OCI-LY7 (cell line): ENCODE measurements around the gene ZSWIM3. TPM values are rescaled to one million over a fixed set of nuclear protein-coding genes. Genes with fewer than 3 reads are reported as not detected.

Experiments
- BruUV-seq: library from RNA; stranded (reverse); fragments of 400-500 nt; replicated peaks from 2 replicates; lab custom pipeline; 2021; lab: Mats Ljungman, UMichigan
- CTCF ChIA-PET: fragments of 300-600 bp; sonication (Branson Sonifier 250); formaldehyde crosslinking; loops from one replicate; lab custom pipeline; 2022; ENCODE audit warnings: antibody characterized with exemption; ENCODE audit not compliant: unreplicated experiment; lab: Charles Lee
- POLR2A ChIA-PET: fragments of 300-600 bp; sonication (Branson Sonifier 250); formaldehyde crosslinking; loops from one replicate; lab custom pipeline; 2022; ENCODE audit warnings: antibody characterized with exemption; lab: Charles Lee
- DNase-seq: peaks from one replicate; pipeline ENCODE4 v3.0.0-alpha.2; 2015; ENCODE audit warnings: low spot score
- H2AFZ ChIP-seq: fragments of 200-600 bp; sonication (generic), shearing (Covaris generic); 2 replicates; pipeline ENCODE4 v1.6.1; 2014; ENCODE audit warnings: mild to moderate bottlenecking, antibody characterized with exemption, low read length, moderate library complexity
- H3K27ac ChIP-seq: fragments of 200-600 bp; sonication (generic); 2 replicates; pipeline ENCODE4 v1.5.1; 2014; ENCODE audit warnings: mixed run types, low read depth, mild to moderate bottlenecking, moderate library complexity, low read length, inconsistent platforms; ENCODE audit not compliant: poor library complexity, severe bottlenecking
- H3K36me3 ChIP-seq: fragments of 200-600 bp; sonication (generic); 2 replicates; pipeline ENCODE4 v1.6.1; 2014; ENCODE audit warnings: mild to moderate bottlenecking, antibody characterized with exemption, low read length, moderate library complexity, mixed read lengths; ENCODE audit not compliant: insufficient read depth
- H3K4me1 ChIP-seq: fragments of 200-600 bp; sonication (generic); 2 replicates; pipeline ENCODE4 v1.5.1; 2014; ENCODE audit warnings: mild to moderate bottlenecking, low read length; ENCODE audit not compliant: insufficient read depth, poor library complexity, severe bottlenecking
- H3K4me2 ChIP-seq: fragments of 200-600 bp; sonication (generic); 2 replicates; pipeline ENCODE4 v1.6.1; 2014; ENCODE audit warnings: mild to moderate bottlenecking, low read length
- H3K4me3 ChIP-seq: fragments of 200-600 bp; sonication (generic); 2 replicates; pipeline ENCODE4 v1.5.1; 2014; ENCODE audit warnings: mild to moderate bottlenecking, low read depth, low read length; ENCODE audit not compliant: poor library complexity, severe bottlenecking
- H3K79me2 ChIP-seq: fragments of 200-600 bp; sonication (generic); 2 replicates; pipeline ENCODE4 v1.6.1; 2016; ENCODE audit warnings: low read depth, mild to moderate bottlenecking, low read length, moderate library complexity, mixed read lengths; ENCODE audit not compliant: insufficient read depth
- H3K9me2 ChIP-seq: fragments of 200-600 bp; sonication (generic); 2 replicates; pipeline ENCODE4 v1.6.1; 2016; ENCODE audit warnings: mild to moderate bottlenecking, low read length, mixed read lengths; ENCODE audit not compliant: insufficient read depth
- H3K9me3 ChIP-seq: fragments of 200-600 bp; sonication (generic); 2 replicates; pipeline ENCODE4 v1.6.1; 2014; ENCODE audit warnings: mild to moderate bottlenecking, mixed run types, low read length, mixed read lengths
- H4K20me1 ChIP-seq: fragments of 200-600 bp; sonication (generic); 2 replicates; pipeline ENCODE4 v1.6.1; 2014; ENCODE audit warnings: mild to moderate bottlenecking, antibody characterized with exemption, low read length, moderate library complexity, mixed read lengths; ENCODE audit not compliant: insufficient read depth
- CTCF ChIP-seq: fragments of 200-600 bp; sonication (generic); conservative IDR thresholded peaks from 2 replicates; pipeline ENCODE4 v1.5.1; 2014; ENCODE audit warnings: mild to moderate bottlenecking, antibody characterized with exemption, low read length, moderate library complexity, mixed read lengths
- EZH2phosphoT487 ChIP-seq: fragments of 200-600 bp; sonication (generic); IDR thresholded peaks from 2 replicates; pipeline ENCODE4 v1.6.1; 2018; ENCODE audit warnings: low read depth, borderline replicate concordance, mild to moderate bottlenecking, mixed run types, antibody characterized with exemption, low read length, moderate library complexity, mixed read lengths
- intact Hi-C: fragments of 100-400 bp; cut with micrococcal nuclease; formaldehyde crosslinking; loops from one replicate; pipeline ENCODE4 v1.10.0; 2022; ENCODE audit not compliant: unreplicated experiment
- total RNA-seq, 2 experiments: library from RNA; depleted of rRNA in 1 of 2; stranded (reverse); fragments of >200 nt in 1 of 2; shearing (Covaris generic) in 1 of 2; gene quantifications; 2 replicates each; pipeline ENCODE4 v1.2.3, GENCODE V29; 2014 to 2022

The ZSWIM3 gene
- total RNA-seq, 2 experiments from 2014 or later, result 5.7 to 6.0 TPM

- H3K27ac ChIP-seq, result no peak overlapping the region
- no peak for TF ChIP-seq EZH2phosphoT487
- no peak for TF ChIP-seq CTCF
- H2AFZ ChIP-seq, result no peak overlapping the region
- no peaks in the 10 kb centered on the region for H3K9me2 ChIP-seq
- H3K4me3 ChIP-seq, result no peak overlapping the region
- H3K9me3 ChIP-seq, result no peaks in the 10 kb centered on the region
- DNase-seq, result no peak
- intact Hi-C loops, result no loop called here
- peaks cover 2% of the 10 kb centered on the region; the same call in 1 of the 2 replicates for H3K79me2 ChIP-seq
- BruUV-seq, result no TSS peak
- no peaks in the 10 kb centered on the region for H4K20me1 ChIP-seq
- no peaks in the 10 kb centered on the region for H3K36me3 ChIP-seq
- POLR2A ChIA-PET, result no interaction called here
- peaks cover 2% of the 10 kb centered on the region for H3K4me1 ChIP-seq
- no peak overlapping the region for H3K4me2 ChIP-seq
- CTCF ChIA-PET, result no interaction called here
Observed at GRCh38 chr20:45863543-45864470, 6.4 kb downstream of the ZSWIM3 start.

- Histone ChIP-seq H3K27ac (no peak overlapping the region), H3K36me3 (no peaks in the 10 kb centered on the region), H3K9me2 (no peaks in the 10 kb centered on the region), H3K79me2 (no peaks in the 10 kb centered on the region), H4K20me1 (no peaks in the 10 kb centered on the region), H2AFZ (no peak overlapping the region), H3K4me2 (no peak overlapping the region), H3K4me1 (no peaks in the 10 kb centered on the region), H3K4me3 (no peak overlapping the region), H3K9me3 (no peaks in the 10 kb centered on the region)
- intact Hi-C loops, result no loop called here
- ChIA-PET CTCF (no interaction called here), POLR2A (no interaction called here)
- TF ChIP-seq CTCF (no peak), EZH2phosphoT487 (no peak)
- DNase-seq, result no peak
- BruUV-seq, result no TSS peak
Observed at GRCh38 chr20:45866454-45866853, 9.0 kb downstream of the ZSWIM3 start.

- Histone ChIP-seq H3K9me2 (no peaks in the 10 kb centered on the region), H3K79me2 (no peaks in the 10 kb centered on the region), H3K36me3 (no peaks in the 10 kb centered on the region), H3K4me2 (no peak overlapping the region), H3K4me3 (no peak overlapping the region), H3K4me1 (no peaks in the 10 kb centered on the region), H3K27ac (no peak overlapping the region), H3K9me3 (no peaks in the 10 kb centered on the region), H2AFZ (no peak overlapping the region), H4K20me1 (no peaks in the 10 kb centered on the region)
- intact Hi-C loops, result no loop called here
- no peak for DNase-seq
- ChIA-PET CTCF (no interaction called here), POLR2A (interaction anchor here (1.0 kb wide), 1 partner anchor 14 kb away, joined by 4 read pairs; the partner anchor contains the start of gene ZSWIM1)
- TF ChIP-seq CTCF (no peak), EZH2phosphoT487 (no peak)
- no TSS peak for BruUV-seq
Observed at GRCh38 chr20:45867136-45867818, 9.9 kb downstream of the ZSWIM3 start.
